Sigmoid colon (tissue), 7 donors: Measurements from ENCODE around the gene ZBED5. TPM values are rescaled to one million over a fixed set of nuclear protein-coding genes. Genes with fewer than 3 reads are reported as not detected.

Source experiments
- DNase-seq: peaks from one replicate; pipeline ENCODE4 v3.0.0-alpha.2; 2019
- H3K27ac ChIP-seq, 4 donors: fragments of 200-600 bp; sonication (generic); one replicate each; pipeline ENCODE4 v1.5.1; 2016 to 2019; ENCODE audit warnings: mild to moderate bottlenecking in 1 of 4
- H3K27me3 ChIP-seq, 3 donors: fragments of 200-600 bp; sonication (generic); one replicate each; pipeline ENCODE4 v1.5.1; 2019; ENCODE audit warnings: mild to moderate bottlenecking in 1 of 3
- H3K36me3 ChIP-seq, 4 donors: fragments of 200-600 bp; sonication (generic); one replicate each; pipeline ENCODE4 v1.5.1; 2016 to 2019
- H3K4me1 ChIP-seq, 4 donors: fragments of 200-600 bp; sonication (generic); one replicate each; pipeline ENCODE4 v1.5.1; 2017 to 2019
- H3K4me3 ChIP-seq, 4 donors: fragments of 200-600 bp; sonication (generic); one replicate each; pipeline ENCODE4 v1.5.1; 2017 to 2019; ENCODE audit warnings: mild to moderate bottlenecking in 2 of 4, moderate library complexity in 1 of 4
- H3K9me3 ChIP-seq, 4 donors: fragments of 200-600 bp in 3 of 4; sonication (generic) in 3 of 4; one replicate each; pipeline versions ENCODE4 v1.5.1 to v1.6.1; 2013 to 2019
- CTCF ChIP-seq, 4 experiments: fragments of 450-650 bp in 3 of 4; fragments of 200-600 bp in 1 of 4; IDR thresholded peaks; one replicate each; pipeline ENCODE4 v1.5.1; 2016 to 2019; ENCODE audit warnings: antibody characterized with exemption in 4 of 4, mild to moderate bottlenecking in 3 of 4, moderate library complexity in 2 of 4
- EP300 ChIP-seq, 4 donors: sonication (generic); formaldehyde crosslinking; IDR thresholded peaks; one replicate each; pipeline ENCODE4 v1.6.1; 2017; ENCODE audit warnings: antibody characterized with exemption in 4 of 4
- POLR2A ChIP-seq, 2 donors: fragments of 450-650 bp; IDR thresholded peaks; one replicate each; pipeline ENCODE4 v1.6.1; 2016; ENCODE audit warnings: antibody characterized with exemption in 2 of 2, mild to moderate bottlenecking in 2 of 2, moderate library complexity in 2 of 2
- POLR2AphosphoS5 ChIP-seq, 4 donors: sonication (generic); formaldehyde crosslinking; IDR thresholded peaks; one replicate each; pipeline ENCODE4 v1.6.1; 2017; ENCODE audit warnings: antibody characterized with exemption in 4 of 4
- WGBS, 2 donors: extraction: QIAGEN DNeasy Blood & Tissue Kit; methylation state at CpG; one replicate each; pipeline ENCODE4 v1.1.7; 2013; 5-methylcytosine and 5-hydroxymethylcytosine counted together
- intact Hi-C: fragments of 100-400 bp; cut with DNase I; formaldehyde crosslinking; loops from one replicate; pipeline ENCODE4 v1.15.1; 2023
- polyA plus RNA-seq, 3 donors: library from polyadenylated mRNA; stranded (reverse); fragments of 200-250 nt; gene quantifications; one replicate each; pipeline ENCODE4 v1.2.3, GENCODE V29; 2013
- total RNA-seq, 4 donors: library from RNA; depleted of rRNA; stranded (reverse); fragments of >200 nt; gene quantifications; one replicate each; pipeline ENCODE4 v1.1.0, GENCODE V29; 2016
- donor health status: healthy with polysubstance abuse.
- donor health status: Bipolar disorder and iron deficiency.
- donor health status: healthy.

The ZBED5 gene
- total and polyA plus RNA-seq, 7 donors = 9.0 to 51.7 (median 34.9) TPM

DNA sequence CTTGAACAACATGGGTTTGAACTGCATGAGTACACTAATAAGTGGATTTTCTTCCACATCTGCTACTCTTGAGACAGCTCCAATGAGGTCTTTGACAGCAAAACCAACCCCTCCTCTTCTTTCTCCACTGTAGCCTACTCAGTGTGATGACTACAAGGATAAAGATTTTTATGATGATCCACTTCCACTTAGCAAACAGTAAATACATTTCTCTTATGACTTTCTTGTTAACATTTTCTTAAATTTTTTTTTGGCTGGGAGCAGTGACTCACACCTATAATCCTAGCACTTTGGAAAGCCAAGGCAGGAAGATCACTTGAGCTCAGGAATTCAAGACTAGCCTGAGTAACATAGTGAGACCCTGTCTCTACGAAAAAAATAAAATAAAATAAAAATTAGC lies 39.3 kb downstream of the ZBED5 start:
- Histone ChIP-seq H3K9me3 (no peaks in the 10 kb centered on the region), H3K27me3 (no peaks in the 10 kb centered on the region), H3K27ac (peak overlapping the region in 1 of 4 donors; percentile 20), H3K4me1 (peaks cover 0 to 9% (median 3%) of the 10 kb centered on the region in 4 donors), H3K4me3 (no peak overlapping the region), H3K36me3 (no peaks in the 10 kb centered on the region)
- no peak for TF ChIP-seq POLR2AphosphoS5 (IDR thresholded peaks at IDR 0.05)
- TF ChIP-seq EP300 (IDR thresholded peaks at IDR 0.05) = no peak
- no peak for TF ChIP-seq POLR2A (IDR thresholded peaks at IDR 0.05)
- TF ChIP-seq CTCF (IDR thresholded peaks at IDR 0.05) = no peak
- 88 to 91% methylated on average over 1 of the region's 1 CpG for WGBS, 2 donors
- intact Hi-C loops = no loop called here
- no peak for DNase-seq

DNA sequence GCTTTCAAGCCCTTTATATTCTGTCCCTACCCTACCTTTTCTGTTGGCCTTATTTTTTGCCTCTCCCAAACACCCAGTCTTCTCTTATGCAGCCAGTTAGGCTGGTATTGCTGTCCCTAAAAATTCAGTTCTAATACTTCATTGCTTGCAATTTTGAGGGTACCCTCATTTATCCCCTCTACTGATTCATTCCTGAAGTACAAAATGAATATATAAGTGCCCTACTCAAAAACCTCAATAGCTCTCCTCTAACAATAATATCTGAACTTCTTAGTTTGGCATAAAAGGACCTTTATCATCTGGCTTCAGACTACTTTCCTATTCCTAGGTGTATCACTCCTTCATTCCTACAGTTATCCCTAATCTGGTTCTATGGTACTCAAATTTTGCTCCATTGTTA lies 43.9 kb downstream of the ZBED5 start:
- DNase-seq = no peak
- no peaks in the 10 kb centered on the region for H3K9me3 ChIP-seq
- H3K36me3 ChIP-seq = no peaks in the 10 kb centered on the region
- H3K27me3 ChIP-seq = no peaks in the 10 kb centered on the region
- H3K27ac ChIP-seq = no peak overlapping the region
- H3K4me3 ChIP-seq = no peak overlapping the region
- intact Hi-C loops = no loop called here
- H3K4me1 ChIP-seq = peaks cover 0 to 16% (median 7%) of the 10 kb centered on the region in 4 donors
- TF ChIP-seq CTCF (IDR thresholded peaks at IDR 0.05) = no peak
- no peak for TF ChIP-seq POLR2AphosphoS5 (IDR thresholded peaks at IDR 0.05)
- TF ChIP-seq POLR2A (IDR thresholded peaks at IDR 0.05) = no peak
- TF ChIP-seq EP300 (IDR thresholded peaks at IDR 0.05) = no peak

DNA sequence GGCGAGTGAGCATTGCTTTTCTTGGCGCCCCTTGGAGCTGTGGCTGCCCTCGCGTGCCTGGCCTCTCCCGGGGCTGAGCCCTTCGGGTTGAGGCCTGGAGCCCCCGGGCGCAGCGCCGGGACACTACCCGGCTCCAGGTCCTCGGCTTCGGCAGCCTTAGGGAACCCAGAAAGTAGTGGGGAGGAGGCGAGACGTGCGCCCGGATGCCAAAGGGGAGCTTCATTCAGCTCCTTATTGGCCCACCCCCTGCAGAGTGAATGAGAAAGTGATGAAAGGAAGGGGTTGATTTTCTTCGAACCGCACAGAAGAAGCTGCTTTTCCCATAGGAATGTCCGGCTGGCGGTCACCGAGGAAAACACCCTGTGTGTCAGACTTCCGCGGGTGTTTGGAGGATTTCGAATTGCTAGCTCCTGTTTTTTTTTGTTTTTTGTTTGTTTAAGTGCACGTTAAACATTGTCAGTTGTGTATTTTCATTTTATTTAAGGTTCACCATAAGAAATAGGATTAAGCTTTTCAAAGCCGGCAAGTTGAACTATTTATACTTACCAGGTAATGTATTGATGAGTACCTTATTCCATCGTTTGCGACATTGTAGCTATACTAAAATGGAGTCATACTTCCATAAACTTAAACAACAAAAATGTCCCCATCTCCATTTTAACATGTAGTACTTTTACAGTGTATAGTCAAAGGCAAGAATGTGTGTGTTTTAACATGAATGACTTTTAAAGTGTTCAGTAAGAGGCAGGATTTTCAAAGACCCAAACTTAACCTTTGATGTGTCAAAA lies 48.3 kb downstream of the ZBED5 start:
- H3K27me3 ChIP-seq = no peaks in the 10 kb centered on the region
- WGBS, 2 donors = 1 to 2% methylated on average over 29 of the region's 29 CpGs
- H3K36me3 ChIP-seq = peaks cover 12 to 26% (median 23%) of the 10 kb centered on the region in 4 donors
- peak; percentile 77 for DNase-seq
- TF ChIP-seq EP300 (IDR thresholded peaks at IDR 0.05) (peak in 1 of 4 donors; percentile 8), POLR2AphosphoS5 (IDR thresholded peaks at IDR 0.05) (no peak)
- peaks cover 0 to 35% (median 31%) of the 10 kb centered on the region in 4 donors for H3K4me1 ChIP-seq
- H3K9me3 ChIP-seq = no peaks in the 10 kb centered on the region
- intact Hi-C loops = loop anchor here (1.0 to 2.0 kb wide), 3 partner anchors 47 to 121 kb away; no protein-coding TSS in a partner anchor
- H3K27ac ChIP-seq = peak overlapping the region; percentile 97 to 100 (median 98)
- peak overlapping the region; percentile 83 to 99 (median 94) for H3K4me3 ChIP-seq

DNA sequence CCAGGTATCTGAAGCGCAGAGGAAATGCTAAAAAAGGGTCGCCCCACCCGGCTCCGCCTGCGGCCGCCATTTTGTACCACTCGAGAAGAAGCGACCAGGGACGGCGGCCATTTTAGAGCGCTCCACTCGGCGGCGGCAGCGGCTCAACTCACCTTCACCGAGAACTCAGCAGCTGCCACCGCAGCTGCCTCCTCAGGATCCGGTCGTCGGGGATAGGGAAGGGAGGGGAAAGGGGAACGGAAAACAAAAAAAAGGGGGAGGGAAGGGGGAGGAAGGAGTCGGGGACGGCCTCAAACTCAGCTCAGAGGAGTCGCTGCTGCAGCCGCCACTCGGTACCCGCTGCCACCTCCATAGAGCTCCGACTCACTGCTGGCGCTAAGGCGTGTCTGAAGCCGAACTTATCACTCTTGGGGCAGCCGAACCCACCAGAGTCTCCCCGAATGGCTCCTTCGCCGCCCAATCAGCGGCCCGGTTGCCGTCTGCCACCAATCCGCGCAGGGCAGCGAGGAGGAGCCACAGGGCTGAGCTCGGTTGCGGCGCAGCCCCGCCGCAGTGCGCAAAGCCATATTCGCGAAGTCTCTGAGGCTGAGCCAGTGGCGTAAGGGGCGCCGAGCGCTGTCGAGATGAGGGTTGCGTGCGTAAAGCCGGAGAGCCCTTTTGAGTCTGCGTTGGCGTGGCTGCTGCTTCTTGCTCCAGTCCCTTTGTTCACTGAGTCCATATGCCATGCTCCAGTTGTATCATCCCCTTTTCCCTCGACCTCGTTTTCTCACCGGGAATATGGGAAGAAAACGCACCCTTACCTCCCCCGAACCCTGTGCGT lies 49.1 kb downstream of the ZBED5 start, which contains the start of gene EIF4G2:
Gene EIF4G2, minus strand, starts transcription at position 374 of the 820 bp plus-strand sequence.
- peak; percentile 98 to 99 for TF ChIP-seq POLR2A (IDR thresholded peaks at IDR 0.05)
- peak in 1 of 4 donors; percentile 27 for TF ChIP-seq EP300 (IDR thresholded peaks at IDR 0.05)
- TF ChIP-seq POLR2AphosphoS5 (IDR thresholded peaks at IDR 0.05) = peak; percentile 100
- TF ChIP-seq CTCF (IDR thresholded peaks at IDR 0.05) = no peak
- whole genome bisulfite sequencing, 2 donors = 0 to 1% methylated on average over 65 of the region's 65 CpGs
- intact Hi-C loops = loop anchor here (1.0 to 2.0 kb wide), 3 partner anchors 48 to 122 kb away; no protein-coding TSS in a partner anchor

More for the DNA sequence above, 49.1 kb downstream of the ZBED5 start, which contains the start of gene EIF4G2:
- Histone ChIP-seq H3K4me1 (peaks cover 0 to 43% (median 39%) of the 10 kb centered on the region in 4 donors), H3K27ac (peak within 1 kb of the TSS; percentile 97 to 100 (median 98)), H3K4me3 (peak within 1 kb of the TSS; percentile 83 to 99 (median 94)), H3K36me3 (peaks cover 20 to 34% (median 30%) of the 10 kb centered on the region in 4 donors), H3K9me3 (no peaks in the 10 kb centered on the region), H3K27me3 (no peaks in the 10 kb centered on the region)
- peak; percentile 99 for DNase-seq
